ENCODE results near the gene RAET1E. TPM values are rescaled to one million over a fixed set of nuclear protein-coding genes. Genes with fewer than 3 reads are reported as not detected.
"Not testable (repeated sequence)": the region's sequence is repeated elsewhere in the genome, so short reads cannot be mapped to it uniquely, and the experiment has no call there.

Gene RAET1E
- total RNA-seq, 1 donor from 2014 or later = 0.48 TPM

- DNase-seq = no peak
- intact Hi-C loops (cut with DNase I) = no loop called here
- no peak for ATAC-seq (ENCODE audit: poor library complexity)
Observed at GRCh38 chr6:149899926-149900619, 2.2 kb upstream of the RAET1E start.

- intact Hi-C loops (cut with DNase I) = no loop called here
- no peak for ATAC-seq (ENCODE audit: poor library complexity)
- no peak for DNase-seq
Observed at GRCh38 chr6:149899486-149899885, 1.6 kb upstream of the RAET1E start.

DNA sequence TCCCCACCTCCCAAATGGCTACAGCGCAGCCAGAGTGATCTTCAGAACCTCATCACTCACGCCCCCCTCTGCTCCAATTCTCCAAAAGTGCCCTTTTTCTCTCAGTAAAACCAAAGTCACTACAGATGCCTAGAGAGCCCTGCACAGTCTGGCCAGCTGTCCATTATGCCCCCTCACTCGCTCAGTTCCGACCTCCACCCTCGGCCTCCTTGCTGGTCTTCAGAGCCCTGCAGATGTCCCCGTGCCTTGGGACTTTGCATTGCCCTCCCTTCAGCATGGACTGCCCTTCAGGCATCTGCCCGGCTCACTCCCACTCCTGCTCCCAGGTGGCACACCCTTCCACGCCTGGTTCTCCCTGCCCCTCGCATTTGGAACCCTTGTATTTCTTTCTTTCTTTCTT lies 1.1 kb upstream of the RAET1E start:
- no peak for ATAC-seq (ENCODE audit: poor library complexity)
- DNase-seq = no peak
- intact Hi-C loops (cut with DNase I) = no loop called here

DNA sequence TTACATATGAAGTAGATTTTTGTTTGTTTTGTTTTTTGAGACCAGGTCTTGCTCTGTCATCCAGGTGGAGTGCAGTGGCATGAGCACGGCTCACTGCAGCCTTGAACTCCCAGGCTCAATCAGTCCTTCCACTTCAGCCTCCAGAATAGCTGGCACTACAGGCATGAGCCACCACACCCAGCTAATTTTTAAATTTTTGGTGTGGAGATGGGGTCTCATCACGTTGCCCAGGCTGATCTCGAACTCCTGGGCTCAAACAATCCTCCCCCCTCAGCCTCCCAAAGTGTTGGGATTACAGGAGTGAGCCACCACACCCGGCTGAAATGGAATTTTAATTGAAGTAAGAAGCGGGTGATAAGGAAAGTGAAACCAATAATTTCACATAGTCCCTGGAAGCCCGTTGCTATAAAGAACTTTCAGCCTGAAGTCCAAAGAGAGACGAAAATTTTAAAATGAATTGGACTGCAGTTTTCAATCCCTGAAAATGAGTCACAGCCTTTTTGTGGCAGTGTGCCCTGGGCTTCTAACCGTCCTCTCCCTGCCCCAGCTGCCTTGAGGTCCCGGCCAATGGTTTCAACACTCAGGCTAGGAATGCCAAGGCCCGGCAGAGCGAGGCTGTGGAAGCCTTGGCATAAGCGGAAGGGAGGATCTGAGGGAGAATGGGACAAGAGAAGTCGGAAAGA lies 757 bp downstream of the RAET1E start:
- intact Hi-C loops (cut with DNase I) = no loop called here
- DNase-seq = peak; percentile 88
- peak; percentile 91 for ATAC-seq (ENCODE audit: poor library complexity)

GRCh38 chr6:149896491-149896890 lies 1.4 kb downstream of the RAET1E start:
- ATAC-seq (ENCODE audit: poor library complexity) (no peak), DNase-seq (no peak)
- intact Hi-C loops (cut with DNase I) = no loop called here

- intact Hi-C loops (cut with DNase I) = no loop called here
- ATAC-seq (ENCODE audit: poor library complexity) (peak; percentile 66), DNase-seq (peak; percentile 60)
Observed at GRCh38 chr6:149895833-149896271, 2.1 kb downstream of the RAET1E start.

DNA sequence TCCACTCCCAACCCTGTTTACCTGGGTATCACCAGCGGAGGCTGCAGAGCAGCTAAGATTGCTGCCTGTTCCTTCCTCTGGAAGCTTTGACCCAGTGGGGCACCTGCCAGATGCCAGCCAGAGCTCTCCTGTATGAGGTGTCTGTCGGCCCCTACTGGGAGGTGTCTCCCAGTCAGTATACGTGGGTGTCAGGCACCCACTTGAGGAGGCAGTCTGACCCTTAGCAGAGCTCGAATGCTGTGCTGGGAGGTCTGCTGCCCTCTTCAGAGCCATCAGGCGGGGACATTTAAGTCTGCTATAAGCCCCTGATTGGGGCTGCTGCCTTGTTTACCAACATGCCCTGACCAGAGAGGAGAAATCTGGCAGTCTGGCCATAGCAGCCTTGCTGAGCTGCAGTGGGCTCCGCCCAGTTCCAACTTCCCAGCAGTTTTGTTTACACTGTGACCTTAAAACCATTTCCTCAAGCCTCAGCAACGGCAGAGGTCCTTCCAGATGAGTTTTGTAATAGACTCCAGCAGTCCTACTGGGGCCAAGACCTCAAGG lies 2.8 kb downstream of the RAET1E start:
- DNase-seq (peak; percentile 81), ATAC-seq (ENCODE audit: poor library complexity) (peak; percentile 83)
- intact Hi-C loops (cut with DNase I) = no loop called here

DNA sequence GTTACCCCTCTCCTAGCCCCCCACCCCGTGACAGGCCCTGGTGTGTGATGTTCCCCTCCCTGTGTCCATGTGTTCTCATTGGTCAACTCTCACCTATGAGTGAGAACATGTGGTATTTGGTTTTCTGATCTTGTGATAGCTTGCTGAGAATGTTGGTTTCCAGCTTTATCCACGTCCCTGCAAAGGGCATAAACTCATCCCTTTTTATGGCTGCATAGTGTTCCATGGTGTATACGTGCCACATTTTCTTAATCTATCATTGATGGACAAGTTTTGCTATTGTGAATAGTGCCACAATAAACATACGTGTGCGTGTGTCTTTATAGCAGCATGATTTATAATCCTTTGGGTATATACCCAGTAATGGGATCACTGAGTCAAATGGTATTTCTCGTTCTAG lies 6.0 kb downstream of the RAET1E start:
- intact Hi-C loops (cut with DNase I); DNase-seq; ATAC-seq (ENCODE audit: poor library complexity): not testable (repeated sequence)

GRCh38 chr6:149891259-149891658 lies 6.7 kb downstream of the RAET1E start:
- intact Hi-C loops (cut with DNase I) = no loop called here
- DNase-seq (no peak), ATAC-seq (ENCODE audit: poor library complexity) (no peak)

- intact Hi-C loops (cut with DNase I) = no loop called here
- no peak for ATAC-seq (ENCODE audit: poor library complexity)
- DNase-seq = no peak
Observed at GRCh38 chr6:149890629-149891045, 7.3 kb downstream of the RAET1E start.

- no peak for ATAC-seq (ENCODE audit: poor library complexity)
- DNase-seq = no peak
- intact Hi-C loops (cut with DNase I) = no loop called here
Observed at GRCh38 chr6:149889326-149889725, 8.6 kb downstream of the RAET1E start.

DNA sequence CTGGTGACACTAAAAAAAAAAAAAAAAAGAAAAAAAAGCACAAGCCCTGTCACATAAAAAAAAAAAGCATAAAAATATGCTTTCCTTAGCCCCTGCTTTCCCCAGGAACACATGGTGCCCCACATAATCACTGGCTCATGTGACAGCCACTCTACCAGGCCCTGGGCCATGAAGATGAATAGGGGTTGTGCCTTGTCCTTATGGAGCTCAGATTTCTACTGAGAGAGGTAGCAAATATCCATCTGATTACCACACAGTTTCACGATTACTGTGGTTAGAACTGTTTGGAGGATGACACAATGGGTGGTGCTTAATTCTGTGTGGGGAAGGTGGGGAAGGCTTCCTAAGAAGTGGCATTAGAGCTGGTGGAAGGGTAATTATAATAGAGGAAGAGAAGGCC lies 9.3 kb downstream of the RAET1E start:
- no peak for DNase-seq
- intact Hi-C loops (cut with DNase I) = no loop called here

DNA sequence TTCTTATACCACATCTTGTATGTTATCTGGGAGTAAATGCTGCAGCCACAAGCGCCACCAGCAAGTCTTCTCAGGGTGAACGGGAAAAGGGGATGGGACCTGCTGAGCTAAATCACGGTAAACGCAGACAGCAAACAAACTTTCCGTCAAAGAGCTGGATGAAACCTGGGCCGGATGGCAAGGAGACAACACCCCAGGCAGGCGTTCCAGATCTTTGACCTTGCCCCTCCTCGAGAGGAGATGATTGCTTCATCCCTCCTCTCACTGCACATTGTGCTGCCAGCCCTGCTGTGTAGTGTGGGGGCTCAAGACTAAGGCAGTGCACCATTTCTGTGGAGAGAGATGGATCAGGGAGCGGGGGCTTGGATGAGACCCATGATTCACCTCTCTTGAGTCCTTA lies 9.8 kb downstream of the RAET1E start:
- ATAC-seq (ENCODE audit: poor library complexity) (no peak), DNase-seq (no peak)
- intact Hi-C loops (cut with DNase I) = no loop called here

More for the DNA sequence above, 9.3 kb downstream of the RAET1E start:
- ATAC-seq (ENCODE audit: poor library complexity) = no peak

DNA sequence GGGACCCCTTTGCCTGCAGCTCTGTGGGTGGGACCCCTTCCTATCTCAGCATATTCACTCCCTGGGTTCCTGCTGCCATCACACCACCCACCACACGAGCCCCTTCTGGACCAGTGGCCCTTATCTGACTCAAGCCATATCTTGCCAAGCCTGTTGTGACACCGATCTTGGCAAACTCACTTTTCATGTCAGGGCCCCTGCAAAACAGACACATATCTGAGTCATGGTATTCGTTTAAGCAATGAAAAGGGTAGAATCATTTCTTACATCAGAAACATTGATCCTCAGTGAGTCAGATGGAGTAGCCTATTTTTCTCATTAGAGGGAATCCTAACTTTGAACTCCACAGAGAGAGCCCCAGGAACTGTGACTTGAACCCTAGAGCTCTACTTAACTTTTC lies 10.6 kb downstream of the RAET1E start:
- intact Hi-C loops (cut with DNase I) = no loop called here
- no peak for DNase-seq
- ATAC-seq (ENCODE audit: poor library complexity) = no peak

GRCh38 chr6:149885888-149886287 lies 12.0 kb downstream of the RAET1E start:
- intact Hi-C loops (cut with DNase I) = no loop called here
- ATAC-seq (ENCODE audit: poor library complexity) (no peak), DNase-seq (no peak)

DNA sequence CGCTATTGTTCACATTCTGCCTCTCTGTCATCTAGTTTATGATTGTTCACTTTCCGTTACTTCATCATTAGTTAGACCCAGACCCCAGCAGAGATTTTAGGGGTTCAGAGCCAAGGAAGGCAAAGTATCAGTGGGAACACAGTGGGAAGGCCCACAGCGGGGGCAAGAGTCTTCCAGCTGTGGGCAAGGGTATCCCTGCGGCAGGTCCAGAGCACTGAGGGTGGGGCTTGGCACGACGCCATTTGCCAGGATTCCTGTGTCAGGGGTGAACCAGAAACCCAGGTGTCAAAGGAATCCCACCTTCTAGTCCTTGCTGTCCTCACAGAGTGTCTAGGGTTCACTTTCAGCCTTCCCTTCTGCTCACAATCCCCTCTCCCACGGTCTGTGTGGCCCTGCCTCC lies 13.3 kb downstream of the RAET1E start:
- intact Hi-C loops (cut with DNase I) = no loop called here
- ATAC-seq (ENCODE audit: poor library complexity) (no peak), DNase-seq (no peak)

- intact Hi-C loops (cut with DNase I) = no loop called here
Observed at GRCh38 chr6:149884215-149884614, 13.7 kb downstream of the RAET1E start.

GRCh38 chr6:149881860-149882259 lies 16.1 kb downstream of the RAET1E start:
- no peak for DNase-seq

More at GRCh38 chr6:149884215-149884614, 13.7 kb downstream of the RAET1E start:
- DNase-seq (peak; percentile 61), ATAC-seq (ENCODE audit: poor library complexity) (peak; percentile 62)

GRCh38 chr6:149881066-149881766 lies 16.7 kb downstream of the RAET1E start:
- intact Hi-C loops (cut with DNase I) = no loop called here
- DNase-seq (no peak), ATAC-seq (ENCODE audit: poor library complexity) (no peak)

More at GRCh38 chr6:149881860-149882259, 16.1 kb downstream of the RAET1E start:
- no peak for ATAC-seq (ENCODE audit: poor library complexity)
- intact Hi-C loops (cut with DNase I) = no loop called here
